ENCODE results near the gene ARHGAP26. TPM values are rescaled to one million over a fixed set of nuclear protein-coding genes. Genes with fewer than 3 reads are reported as not detected.

ARHGAP26 gene
- total and polyA plus RNA-seq, 2 experiments from 2014 or later, result 9.5 to 16.8 TPM

DNA sequence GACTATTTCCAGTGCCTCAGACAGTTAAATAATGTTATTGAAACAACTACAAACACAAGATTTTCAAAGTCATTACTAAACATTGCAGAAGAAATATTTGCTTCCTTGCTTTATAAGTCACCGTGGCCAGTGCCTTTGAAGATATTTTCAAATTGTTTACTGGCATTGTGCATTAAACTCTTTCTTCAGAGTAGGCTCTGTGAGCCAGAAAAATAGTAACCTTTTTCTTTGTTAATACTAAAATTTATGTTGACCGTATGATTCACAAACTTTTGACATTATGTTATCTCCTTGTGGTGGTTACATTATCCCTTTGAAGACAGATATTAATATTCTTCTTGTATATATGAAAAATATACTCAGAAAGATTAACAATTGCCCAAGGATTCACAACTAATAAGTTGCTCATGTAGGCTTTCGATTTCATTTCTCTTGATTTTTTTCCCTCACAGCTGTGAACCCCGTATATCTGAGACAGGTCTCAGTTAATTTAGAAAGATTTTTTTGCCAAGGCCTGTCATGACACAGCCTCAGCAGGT is 493.2 kb downstream of the ARHGAP26 start:
- Mint-ChIP-seq H3K9me3 (peaks cover 25% of the 10 kb centered on the region; the same call in 2 of the 3 replicates), H3K4me3 (no peak overlapping the region), H3K27ac (0 out of 2 replicates have a peak overlapping the region, but pooled peaks have one; percentile 6), H3K4me1 (no peaks in the 10 kb centered on the region), H3K36me3 (ENCODE audit: low read depth) (peaks cover 12% of the 10 kb centered on the region; the same call in 2 of the 3 replicates), H3K27me3 (ENCODE audit: insufficient read depth, low read depth, poor library complexity) (no peaks in the 10 kb centered on the region)
- no peak overlapping the region for H3K27ac ChIP-seq (ENCODE audit: low read depth)
- TF ChIP-seq EZH2 (IDR thresholded peaks at IDR 0.05; ENCODE audit: low read depth, unreplicated experiment), result no peak
- TF ChIP-seq CREB1 (CRISPR knock-in tag; IDR thresholded peaks at IDR 0.05; ENCODE audit: low read depth), result no peak
- 0 out of 2 replicates have a peak, but pooled peaks cover 3% of the 10 kb centered on the region for H3K9me2 ChIP-seq (ENCODE audit: insufficient read depth)
- no peak overlapping the region for H3K4me3 ChIP-seq
- no peak for ATAC-seq
- H3K79me2 ChIP-seq (replicated peaks; ENCODE audit: insufficient read depth), result no peaks in the 10 kb centered on the region
- H3F3A ChIP-seq (replicated peaks; ENCODE audit: low read depth), result no peaks in the 10 kb centered on the region
- H3K27me3 ChIP-seq (ENCODE audit: insufficient read depth), result no peaks in the 10 kb centered on the region
- DNase-seq (ENCODE audit: low spot score), result no peak
- H3K4me2 ChIP-seq, result no peak overlapping the region
- H3K36me3 ChIP-seq (ENCODE audit: insufficient read depth), result 0 out of 2 replicates have a peak, but pooled peaks cover 4% of the 10 kb centered on the region
- H3K4me1 ChIP-seq (ENCODE audit: insufficient read depth), result no peaks in the 10 kb centered on the region
- H2AFZ ChIP-seq, result no peak overlapping the region
- no peaks in the 10 kb centered on the region; the same call in 1 of the 2 replicates for H4K20me1 ChIP-seq (replicated peaks; ENCODE audit: insufficient read depth)

DNA sequence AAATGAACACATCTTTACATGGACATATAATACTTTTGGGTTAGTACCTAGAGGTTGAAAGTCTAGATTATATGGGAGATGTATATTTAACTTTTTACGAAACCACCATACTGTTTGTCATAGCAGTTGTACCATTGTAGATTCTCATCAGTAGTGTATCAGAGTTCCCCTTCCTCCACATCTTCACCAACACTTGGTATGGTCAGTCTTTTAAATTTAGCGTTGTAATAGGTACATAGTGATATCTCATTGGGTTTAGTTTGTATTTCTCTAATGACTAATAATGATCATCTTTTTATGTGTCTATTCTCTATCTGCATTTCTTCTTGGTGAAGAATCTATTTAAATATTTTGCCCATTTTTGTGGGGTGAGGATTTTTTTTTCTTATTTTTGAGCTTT is 495.8 kb downstream of the ARHGAP26 start:
- H3K36me3 Mint-ChIP-seq (ENCODE audit: low read depth), result peaks cover 12% of the 10 kb centered on the region; the same call in 2 of the 3 replicates
- TF ChIP-seq STAT1 (IDR thresholded peaks at IDR 0.05; ENCODE audit: unreplicated experiment), result no peak
- TF ChIP-seq POLR2AphosphoS5 (IDR thresholded peaks at IDR 0.05; ENCODE audit: low read depth), result no peak
- no peak for TF ChIP-seq ZNF331 (CRISPR knock-in tag; IDR thresholded peaks at IDR 0.05; ENCODE audit: low read depth)
- Histone ChIP-seq H3K27ac (ENCODE audit: low read depth) (no peak overlapping the region), H3K36me3 (ENCODE audit: insufficient read depth) (0 out of 2 replicates have a peak, but pooled peaks cover 4% of the 10 kb centered on the region), H3K4me2 (no peak overlapping the region), H3K27me3 (ENCODE audit: insufficient read depth) (no peaks in the 10 kb centered on the region), H3K79me2 (replicated peaks; ENCODE audit: insufficient read depth) (no peaks in the 10 kb centered on the region), H2AFZ (no peak overlapping the region), H3K9me2 (ENCODE audit: insufficient read depth) (0 out of 2 replicates have a peak, but pooled peaks cover 3% of the 10 kb centered on the region), H3K4me3 (no peak overlapping the region), H3F3A (replicated peaks; ENCODE audit: low read depth) (no peaks in the 10 kb centered on the region), H3K4me1 (ENCODE audit: insufficient read depth) (no peaks in the 10 kb centered on the region), H4K20me1 (replicated peaks; ENCODE audit: insufficient read depth) (no peaks in the 10 kb centered on the region; the same call in 1 of the 2 replicates)
- ATAC-seq, result no peak
- H3K4me3 Mint-ChIP-seq, result no peak overlapping the region
- no peaks in the 10 kb centered on the region for H3K27me3 Mint-ChIP-seq (ENCODE audit: insufficient read depth, low read depth, poor library complexity)
- DNase-seq (ENCODE audit: low spot score), result no peak
- no peak overlapping the region for H3K27ac Mint-ChIP-seq
- no peaks in the 10 kb centered on the region for H3K4me1 Mint-ChIP-seq
- H3K9me3 Mint-ChIP-seq, result peaks cover 34% of the 10 kb centered on the region; the same call in 2 of the 3 replicates

DNA sequence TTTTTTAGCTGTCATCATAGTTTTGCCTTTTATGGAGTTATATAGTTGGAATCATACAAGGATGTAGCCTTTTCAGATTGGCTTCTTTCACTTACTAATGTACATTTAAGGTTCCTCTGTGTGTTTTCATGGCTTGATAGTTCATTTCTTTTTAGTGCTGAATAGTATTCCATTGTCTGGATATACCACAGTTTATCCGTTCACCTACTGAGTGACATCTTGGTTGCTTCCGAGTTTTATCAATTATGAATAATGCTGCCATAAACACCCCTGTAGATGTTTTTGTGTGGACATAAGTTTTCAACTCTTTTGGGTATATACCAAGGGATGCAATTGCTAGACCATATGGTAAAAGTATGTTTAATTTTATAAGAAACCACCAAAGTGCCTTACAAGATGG is 497.0 kb downstream of the ARHGAP26 start:
- ATAC-seq (no peak), DNase-seq (ENCODE audit: low spot score) (no peak)
- Mint-ChIP-seq H3K27me3 (ENCODE audit: insufficient read depth, low read depth, poor library complexity) (no peaks in the 10 kb centered on the region), H3K9me3 (peaks cover 34% of the 10 kb centered on the region; the same call in 2 of the 3 replicates), H3K4me3 (no peak overlapping the region), H3K4me1 (no peaks in the 10 kb centered on the region), H3K27ac (no peak overlapping the region), H3K36me3 (ENCODE audit: low read depth) (peaks cover 12% of the 10 kb centered on the region; the same call in 2 of the 3 replicates)
- no peaks in the 10 kb centered on the region for H3K4me1 ChIP-seq (ENCODE audit: insufficient read depth)
- no peak overlapping the region for H3K4me2 ChIP-seq
- H4K20me1 ChIP-seq (replicated peaks; ENCODE audit: insufficient read depth), result no peaks in the 10 kb centered on the region
- H3K4me3 ChIP-seq, result no peak overlapping the region
- H3K27ac ChIP-seq (ENCODE audit: low read depth), result no peak overlapping the region
- 0 out of 2 replicates have a peak, but pooled peaks cover 4% of the 10 kb centered on the region for H3K36me3 ChIP-seq (ENCODE audit: insufficient read depth)
- no peak overlapping the region for H2AFZ ChIP-seq
- no peaks in the 10 kb centered on the region for H3K27me3 ChIP-seq (ENCODE audit: insufficient read depth)
- H3F3A ChIP-seq (replicated peaks; ENCODE audit: low read depth), result no peaks in the 10 kb centered on the region
- 0 out of 2 replicates have a peak, but pooled peaks cover 2% of the 10 kb centered on the region for H3K9me2 ChIP-seq (ENCODE audit: insufficient read depth)
- H3K79me2 ChIP-seq (replicated peaks; ENCODE audit: insufficient read depth), result no peaks in the 10 kb centered on the region
- TF ChIP-seq, protein P1, sequence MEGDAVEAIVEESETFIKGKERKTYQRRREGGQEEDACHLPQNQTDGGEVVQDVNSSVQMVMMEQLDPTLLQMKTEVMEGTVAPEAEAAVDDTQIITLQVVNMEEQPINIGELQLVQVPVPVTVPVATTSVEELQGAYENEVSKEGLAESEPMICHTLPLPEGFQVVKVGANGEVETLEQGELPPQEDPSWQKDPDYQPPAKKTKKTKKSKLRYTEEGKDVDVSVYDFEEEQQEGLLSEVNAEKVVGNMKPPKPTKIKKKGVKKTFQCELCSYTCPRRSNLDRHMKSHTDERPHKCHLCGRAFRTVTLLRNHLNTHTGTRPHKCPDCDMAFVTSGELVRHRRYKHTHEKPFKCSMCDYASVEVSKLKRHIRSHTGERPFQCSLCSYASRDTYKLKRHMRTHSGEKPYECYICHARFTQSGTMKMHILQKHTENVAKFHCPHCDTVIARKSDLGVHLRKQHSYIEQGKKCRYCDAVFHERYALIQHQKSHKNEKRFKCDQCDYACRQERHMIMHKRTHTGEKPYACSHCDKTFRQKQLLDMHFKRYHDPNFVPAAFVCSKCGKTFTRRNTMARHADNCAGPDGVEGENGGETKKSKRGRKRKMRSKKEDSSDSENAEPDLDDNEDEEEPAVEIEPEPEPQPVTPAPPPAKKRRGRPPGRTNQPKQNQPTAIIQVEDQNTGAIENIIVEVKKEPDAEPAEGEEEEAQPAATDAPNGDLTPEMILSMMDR (conservative IDR thresholded peaks at IDR 0.05; ENCODE audit: low read depth in 2 of 2), result no peak
- TF ChIP-seq EZH2 (IDR thresholded peaks at IDR 0.05; ENCODE audit: low read depth, unreplicated experiment) (no peak), JUNB (IDR thresholded peaks at IDR 0.05; ENCODE audit: unreplicated experiment) (no peak), ZNF331 (CRISPR knock-in tag; IDR thresholded peaks at IDR 0.05; ENCODE audit: low read depth) (no peak), POLR2AphosphoS5 (IDR thresholded peaks at IDR 0.05; ENCODE audit: low read depth) (no peak), NANOG (IDR thresholded peaks at IDR 0.05; ENCODE audit: borderline replicate concordance) (no peak), CREB1 (CRISPR knock-in tag; IDR thresholded peaks at IDR 0.05; ENCODE audit: low read depth) (no peak)
- TF ChIP-seq, protein P2, sequence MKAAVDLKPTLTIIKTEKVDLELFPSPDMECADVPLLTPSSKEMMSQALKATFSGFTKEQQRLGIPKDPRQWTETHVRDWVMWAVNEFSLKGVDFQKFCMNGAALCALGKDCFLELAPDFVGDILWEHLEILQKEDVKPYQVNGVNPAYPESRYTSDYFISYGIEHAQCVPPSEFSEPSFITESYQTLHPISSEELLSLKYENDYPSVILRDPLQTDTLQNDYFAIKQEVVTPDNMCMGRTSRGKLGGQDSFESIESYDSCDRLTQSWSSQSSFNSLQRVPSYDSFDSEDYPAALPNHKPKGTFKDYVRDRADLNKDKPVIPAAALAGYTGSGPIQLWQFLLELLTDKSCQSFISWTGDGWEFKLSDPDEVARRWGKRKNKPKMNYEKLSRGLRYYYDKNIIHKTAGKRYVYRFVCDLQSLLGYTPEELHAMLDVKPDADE (IDR thresholded peaks at IDR 0.05), result no peak
- TF ChIP-seq, protein P3, sequence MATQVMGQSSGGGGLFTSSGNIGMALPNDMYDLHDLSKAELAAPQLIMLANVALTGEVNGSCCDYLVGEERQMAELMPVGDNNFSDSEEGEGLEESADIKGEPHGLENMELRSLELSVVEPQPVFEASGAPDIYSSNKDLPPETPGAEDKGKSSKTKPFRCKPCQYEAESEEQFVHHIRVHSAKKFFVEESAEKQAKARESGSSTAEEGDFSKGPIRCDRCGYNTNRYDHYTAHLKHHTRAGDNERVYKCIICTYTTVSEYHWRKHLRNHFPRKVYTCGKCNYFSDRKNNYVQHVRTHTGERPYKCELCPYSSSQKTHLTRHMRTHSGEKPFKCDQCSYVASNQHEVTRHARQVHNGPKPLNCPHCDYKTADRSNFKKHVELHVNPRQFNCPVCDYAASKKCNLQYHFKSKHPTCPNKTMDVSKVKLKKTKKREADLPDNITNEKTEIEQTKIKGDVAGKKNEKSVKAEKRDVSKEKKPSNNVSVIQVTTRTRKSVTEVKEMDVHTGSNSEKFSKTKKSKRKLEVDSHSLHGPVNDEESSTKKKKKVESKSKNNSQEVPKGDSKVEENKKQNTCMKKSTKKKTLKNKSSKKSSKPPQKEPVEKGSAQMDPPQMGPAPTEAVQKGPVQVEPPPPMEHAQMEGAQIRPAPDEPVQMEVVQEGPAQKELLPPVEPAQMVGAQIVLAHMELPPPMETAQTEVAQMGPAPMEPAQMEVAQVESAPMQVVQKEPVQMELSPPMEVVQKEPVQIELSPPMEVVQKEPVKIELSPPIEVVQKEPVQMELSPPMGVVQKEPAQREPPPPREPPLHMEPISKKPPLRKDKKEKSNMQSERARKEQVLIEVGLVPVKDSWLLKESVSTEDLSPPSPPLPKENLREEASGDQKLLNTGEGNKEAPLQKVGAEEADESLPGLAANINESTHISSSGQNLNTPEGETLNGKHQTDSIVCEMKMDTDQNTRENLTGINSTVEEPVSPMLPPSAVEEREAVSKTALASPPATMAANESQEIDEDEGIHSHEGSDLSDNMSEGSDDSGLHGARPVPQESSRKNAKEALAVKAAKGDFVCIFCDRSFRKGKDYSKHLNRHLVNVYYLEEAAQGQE (IDR thresholded peaks at IDR 0.05; ENCODE audit: unreplicated experiment), result no peak

Measured in GM23338 (cell line).